Spinal cord (tissue), 10 donors: ENCODE results near the gene PCDHGA1. TPM values are rescaled to one million over a fixed set of nuclear protein-coding genes. Genes with fewer than 3 reads are reported as not detected.

Source experiments
- DNase-seq, 6 donors: peaks; one replicate each; pipeline versions ENCODE4 v3.0.0 to v3.0.0-alpha.2; 2013 to 2015; ENCODE audit warnings: low spot score in 6 of 6, low read depth in 4 of 6
- H3K27ac ChIP-seq: one replicate; pipeline ENCODE4 v1.5.1; 2013; ENCODE audit warnings: low read depth, low read length, control low read depth
- H3K27me3 ChIP-seq: one replicate; pipeline ENCODE4 v1.6.1; 2013; ENCODE audit warnings: low read length; ENCODE audit not compliant: control insufficient read depth, insufficient read depth
- H3K36me3 ChIP-seq: one replicate; pipeline ENCODE4 v1.6.1; 2013; ENCODE audit warnings: low read length; ENCODE audit not compliant: control insufficient read depth, insufficient read depth
- H3K4me1 ChIP-seq: one replicate; pipeline ENCODE4 v1.6.1; 2013; ENCODE audit warnings: low read length; ENCODE audit not compliant: control insufficient read depth, insufficient read depth
- H3K4me3 ChIP-seq: one replicate; pipeline ENCODE4 v1.5.1; 2013; ENCODE audit warnings: low read depth, low read length, control low read depth
- H3K9me3 ChIP-seq: one replicate; pipeline ENCODE4 v1.6.1; 2013; ENCODE audit warnings: low read length; ENCODE audit not compliant: control insufficient read depth, insufficient read depth
- WGBS: methylation state at CpG from one replicate; pipeline ENCODE4 v1.1.5; 2013; ENCODE audit warnings: missing lambda C conversion rate; ENCODE audit not compliant: insufficient coverage; 5-methylcytosine and 5-hydroxymethylcytosine counted together
- polyA plus RNA-seq, 2 donors: library from polyadenylated mRNA; unstranded; fragments of 120-200 nt; gene quantifications; one replicate each; pipeline ENCODE4 v1.2.1, GENCODE V29; 2013; ENCODE audit not compliant: insufficient read length in 2 of 2
- total RNA-seq, 2 donors: library from RNA; depleted of rRNA in 1 of 2; stranded (reverse); fragments of 120-200 nt in 1 of 2; fragments of >200 nt in 1 of 2; gene quantifications; one replicate each; pipeline versions ENCODE4 v1.2.3 to v1.2.4, GENCODE V29; 2013 to 2014
- donor health status: healthy.

Gene PCDHGA1
- total and polyA plus RNA-seq, 4 donors = 1.4 to 3.8 (median 2.7) TPM

- Histone ChIP-seq H3K27ac (peak overlapping the region; percentile 95), H3K9me3 (no peaks in the 10 kb centered on the region), H3K4me3 (peak overlapping the region; percentile 19), H3K4me1 (peaks cover 30% of the 10 kb centered on the region), H3K36me3 (peaks cover 17% of the 10 kb centered on the region), H3K27me3 (no peaks in the 10 kb centered on the region)
- 0% methylated on average over 5 of the region's 12 CpGs for WGBS
- DNase-seq = peak; percentile 94 to 99 (median 96)
These were observed 194.6 kb downstream of the PCDHGA1 start for GRCh38 chr5:141524604-141525597.

DNA sequence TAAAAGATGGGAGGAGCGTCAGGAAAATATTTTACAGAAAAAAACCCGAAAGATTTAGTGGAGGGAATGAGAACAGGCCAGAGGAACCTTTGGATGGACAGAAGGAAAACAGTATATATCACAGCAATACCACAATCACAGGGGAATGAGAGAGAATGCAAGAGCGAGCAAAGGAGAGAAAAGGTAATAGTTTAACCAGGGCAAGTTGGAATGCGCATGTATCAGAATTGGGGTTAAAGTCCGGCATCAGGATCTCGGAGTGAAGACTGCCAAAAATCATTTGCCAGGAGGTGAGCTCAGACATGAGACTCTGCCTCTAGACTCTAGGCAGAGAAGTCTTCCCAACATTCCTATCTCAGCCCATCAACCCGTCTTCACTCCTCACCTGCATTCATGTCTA, 195.3 kb downstream of the PCDHGA1 start:
- Histone ChIP-seq H3K27ac (peak overlapping the region; percentile 95), H3K36me3 (peaks cover 17% of the 10 kb centered on the region), H3K4me1 (peaks cover 24% of the 10 kb centered on the region), H3K27me3 (no peaks in the 10 kb centered on the region), H3K9me3 (no peaks in the 10 kb centered on the region), H3K4me3 (no peak overlapping the region)
- DNase-seq = no peak
- WGBS = 91% methylated on average over 4 of the region's 7 CpGs

- Histone ChIP-seq H3K27me3 (no peaks in the 10 kb centered on the region), H3K9me3 (no peaks in the 10 kb centered on the region), H3K4me1 (peaks cover 20% of the 10 kb centered on the region), H3K36me3 (peaks cover 17% of the 10 kb centered on the region), H3K27ac (peak overlapping the region; percentile 84), H3K4me3 (no peak overlapping the region)
- DNase-seq = no peak
- WGBS = 100% methylated on average over 1 of the region's 1 CpG
These were observed 197.1 kb downstream of the PCDHGA1 start for GRCh38 chr5:141527426-141527825.

- H3K4me3 ChIP-seq = no peak overlapping the region
- H3K27ac ChIP-seq = peak overlapping the region; percentile 84
- peaks cover 20% of the 10 kb centered on the region for H3K4me1 ChIP-seq
- H3K9me3 ChIP-seq = no peaks in the 10 kb centered on the region
- 74% methylated on average over 6 of the region's 11 CpGs for WGBS
- H3K36me3 ChIP-seq = peaks cover 17% of the 10 kb centered on the region
- no peaks in the 10 kb centered on the region for H3K27me3 ChIP-seq
- DNase-seq = peak in 1 of 6 donors; percentile 65
These were observed 198.1 kb downstream of the PCDHGA1 start for GRCh38 chr5:141528291-141528984.

DNA sequence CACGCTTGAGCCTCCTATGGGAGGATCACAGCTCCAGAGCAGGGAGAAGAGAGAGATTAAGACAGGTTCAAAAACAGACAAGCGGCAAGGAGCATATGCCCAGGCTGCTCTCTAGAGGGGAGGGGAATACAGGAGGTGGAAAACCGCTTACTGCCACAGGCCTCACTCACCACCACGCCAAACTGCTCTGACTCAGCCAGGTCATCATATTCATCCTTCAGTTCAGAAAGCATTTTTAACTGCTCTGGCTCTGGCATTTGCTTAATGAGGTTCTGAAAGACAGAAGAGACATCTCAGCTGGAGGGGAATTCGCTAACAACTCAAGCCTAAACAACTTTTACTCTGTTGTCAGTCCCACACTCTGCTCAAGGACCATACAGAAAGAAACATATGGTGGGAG, 198.7 kb downstream of the PCDHGA1 start:
- DNase-seq = no peak
- Histone ChIP-seq H3K27ac (peak overlapping the region; percentile 84), H3K36me3 (peaks cover 17% of the 10 kb centered on the region), H3K27me3 (no peaks in the 10 kb centered on the region), H3K4me1 (peaks cover 18% of the 10 kb centered on the region), H3K9me3 (no peaks in the 10 kb centered on the region), H3K4me3 (no peak overlapping the region)
- 100% methylated on average over 1 of the region's 5 CpGs for WGBS

GRCh38 chr5:141529873-141530272, 199.6 kb downstream of the PCDHGA1 start:
- peak overlapping the region; percentile 84 for H3K27ac ChIP-seq
- no peak for DNase-seq
- H3K9me3 ChIP-seq = no peaks in the 10 kb centered on the region
- H3K36me3 ChIP-seq = peaks cover 17% of the 10 kb centered on the region
- H3K4me1 ChIP-seq = peaks cover 10% of the 10 kb centered on the region
- 98% methylated on average over 7 of the region's 7 CpGs for WGBS
- no peaks in the 10 kb centered on the region for H3K27me3 ChIP-seq
- H3K4me3 ChIP-seq = no peak overlapping the region

- no peaks in the 10 kb centered on the region for H3K27me3 ChIP-seq
- WGBS = no CpG with 5 or more reads among the region's 1 CpG
- no peaks in the 10 kb centered on the region for H3K9me3 ChIP-seq
- peaks cover 5% of the 10 kb centered on the region for H3K4me1 ChIP-seq
- no peak overlapping the region for H3K27ac ChIP-seq
- H3K4me3 ChIP-seq = no peak overlapping the region
- H3K36me3 ChIP-seq = peaks cover 7% of the 10 kb centered on the region
- no peak for DNase-seq
These were observed 202.4 kb downstream of the PCDHGA1 start for GRCh38 chr5:141532726-141533125.

GRCh38 chr5:141533897-141534296, 203.6 kb downstream of the PCDHGA1 start:
- DNase-seq = no peak
- Histone ChIP-seq H3K4me1 (peaks cover 2% of the 10 kb centered on the region), H3K27me3 (no peaks in the 10 kb centered on the region), H3K27ac (no peak overlapping the region), H3K4me3 (no peak overlapping the region), H3K36me3 (peaks cover 5% of the 10 kb centered on the region), H3K9me3 (no peaks in the 10 kb centered on the region)
- no CpG with 5 or more reads among the region's 1 CpG for WGBS

DNA sequence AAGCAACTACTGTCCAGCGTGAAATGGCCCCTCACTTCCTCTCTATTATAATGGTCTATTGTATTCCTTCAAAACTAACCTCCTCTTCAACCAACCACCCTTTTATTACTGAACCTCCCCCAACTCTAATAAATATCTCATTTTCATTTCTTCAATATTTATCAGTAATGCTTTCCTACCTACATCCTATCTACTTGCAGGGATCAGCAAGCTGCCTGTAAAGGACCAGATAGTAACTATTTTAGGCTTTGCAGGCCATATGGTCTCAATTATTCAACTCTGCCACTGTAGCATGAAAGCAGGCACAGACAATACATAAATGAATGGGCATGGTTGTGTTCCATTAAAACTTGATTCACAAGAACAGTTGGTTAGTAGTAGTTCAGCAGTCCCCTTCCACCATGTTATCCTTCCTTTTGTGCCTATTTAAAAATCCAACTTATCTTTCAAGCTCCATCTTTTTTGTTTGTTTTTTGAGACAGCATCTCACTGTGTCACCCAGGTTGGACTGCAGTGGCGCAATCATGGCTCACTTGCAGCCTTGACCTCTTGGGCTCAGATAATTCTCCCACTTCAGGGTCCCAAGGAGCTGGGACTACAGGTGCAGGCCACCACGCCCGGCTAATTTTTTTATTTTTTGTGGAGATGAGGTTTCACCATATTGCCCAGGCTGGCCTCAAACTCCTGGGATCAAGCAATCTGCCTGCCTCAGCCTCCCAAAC, 204.3 kb downstream of the PCDHGA1 start:
- Histone ChIP-seq H3K4me1 (no peaks in the 10 kb centered on the region), H3K9me3 (no peaks in the 10 kb centered on the region), H3K27ac (no peak overlapping the region), H3K4me3 (no peak overlapping the region), H3K27me3 (no peaks in the 10 kb centered on the region), H3K36me3 (peaks cover 3% of the 10 kb centered on the region)
- no peak for DNase-seq
- WGBS = 89% methylated on average over 2 of the region's 4 CpGs
